ENCODE measurements around the gene CDK11A. TPM values are rescaled to one million over a fixed set of nuclear protein-coding genes. Genes with fewer than 3 reads are reported as not detected.

CDK11A gene
- total and polyA plus RNA-seq, 12 donors: 11.6 to 88.3 (median 15.3) TPM

Other genes with a start within 250 kb of the CDK11A start
- 10 to 100 TPM; 13.2 to 27.9 (median 15.6) TPM for gene ATAD3A, start 212.2 kb downstream of the CDK11A start, total RNA-seq
- 10 to 100 TPM; 24.7 to 39.4 TPM for gene ATAD3A, start 212.2 kb downstream of the CDK11A start, polyA plus RNA-seq
- gene TMEM240, start 183.7 kb downstream of the CDK11A start, total RNA-seq: 1 to 10 TPM; 3.2 to 6.2 (median 3.7) TPM
- gene TMEM240, start 183.7 kb downstream of the CDK11A start, polyA plus RNA-seq: 10 to 100 TPM in 1 of 2 donors, 1 to 10 TPM in 1; 3.5 to 12.1 TPM
- 100 to 1,000 TPM in 4 of 10 donors, 10 to 100 TPM in 6; 73.8 to 138 (median 77.9) TPM for gene SSU72, start 149.5 kb downstream of the CDK11A start, total RNA-seq
- gene SSU72, start 149.5 kb downstream of the CDK11A start, polyA plus RNA-seq: 100 to 1,000 TPM in 1 of 2 donors, 10 to 100 TPM in 1; 96.3 to 122 TPM
- 1 to 10 TPM in 8 of 10 donors, under 1 TPM in 2; 0.66 to 5.9 (median 2.3) TPM for gene FNDC10, start 124.2 kb downstream of the CDK11A start, total RNA-seq
- gene FNDC10, start 124.2 kb downstream of the CDK11A start, polyA plus RNA-seq: 1 to 10 TPM; 1.1 to 3.8 TPM
- 100 to 1,000 TPM in 1 of 10 donors, 10 to 100 TPM in 9; 53.6 to 110 (median 74.7) TPM for gene MIB2, start 108.9 kb downstream of the CDK11A start, total RNA-seq
- gene MIB2, start 108.9 kb downstream of the CDK11A start, polyA plus RNA-seq: 100 to 1,000 TPM in 1 of 2 donors, 10 to 100 TPM in 1; 56.0 to 248 TPM
- gene MMP23B, start 92.2 kb downstream of the CDK11A start, total RNA-seq: 10 to 100 TPM; 21.5 to 87.0 (median 63.1) TPM
- 100 to 1,000 TPM in 1 of 2 donors, 10 to 100 TPM in 1; 14.2 to 113 TPM for gene MMP23B, start 92.2 kb downstream of the CDK11A start, polyA plus RNA-seq
- 10 to 100 TPM; 20.9 to 30.4 (median 23.8) TPM for gene CDK11B, start 65.4 kb downstream of the CDK11A start, total RNA-seq
- 10 to 100 TPM; 31.4 to 34.1 TPM for gene CDK11B, start 65.4 kb downstream of the CDK11A start, polyA plus RNA-seq
- 10 to 100 TPM; 12.3 to 30.7 (median 17.0) TPM for gene SLC35E2B, start 31.6 kb downstream of the CDK11A start, total RNA-seq
- 10 to 100 TPM in 1 of 2 donors, 1 to 10 TPM in 1; 8.4 to 21.1 TPM for gene SLC35E2B, start 31.6 kb downstream of the CDK11A start, polyA plus RNA-seq
- gene NADK, start 54.1 kb upstream of the CDK11A start, total RNA-seq: 10 to 100 TPM; 15.2 to 40.2 (median 21.9) TPM
- gene NADK, start 54.1 kb upstream of the CDK11A start, polyA plus RNA-seq: 10 to 100 TPM; 26.2 to 37.5 TPM
- gene GNB1, start 166.7 kb upstream of the CDK11A start, total RNA-seq: 100 to 1,000 TPM; 139 to 228 (median 174) TPM
- 100 to 1,000 TPM in 1 of 2 donors, 10 to 100 TPM in 1; 64.9 to 109 TPM for gene GNB1, start 166.7 kb upstream of the CDK11A start, polyA plus RNA-seq
- gene CALML6, start 190.9 kb upstream of the CDK11A start, total RNA-seq: under 1 TPM in 2 of 10 donors, not detected in 8; 0.20 TPM
- gene CALML6, start 190.9 kb upstream of the CDK11A start, polyA plus RNA-seq: under 1 TPM; 0.09 to 0.88 TPM
- gene TMEM52, start 194.9 kb upstream of the CDK11A start, total RNA-seq: 1 to 10 TPM in 6 of 10 donors, under 1 TPM in 2, not detected in 2; 0.58 to 3.1 (median 1.9) TPM
- 10 to 100 TPM in 1 of 2 donors, 1 to 10 TPM in 1; 1.0 to 11.5 TPM for gene TMEM52, start 194.9 kb upstream of the CDK11A start, polyA plus RNA-seq

Data from heart right ventricle (tissue), 12 donors.